ENCODE results near the gene MAP2K1.

- no peak for TF ChIP-seq YY1 (IDR thresholded peaks at IDR 0.05; ENCODE audit: insufficient read depth, insufficient read length)
- TF ChIP-seq SUZ12 (IDR thresholded peaks at IDR 0.05; ENCODE audit: extremely low read depth, insufficient read depth, insufficient read length): no peak
Measured at GRCh38 chr15:66356077-66356358, 30.7 kb upstream of the MAP2K1 start.

Measured in NT2/D1 (cell line).